AG09309 (cell line): ENCODE data around the gene CLMP.
A peak's percentile ranks its signal among the peaks of the same experiment; 100 is the strongest.

ENCODE experiments used
- DNase-seq: peaks from one replicate; pipeline ENCODE4 v3.0.0-alpha.2; 2010; ENCODE audit warnings: low read depth
- H3K4me3 ChIP-seq: 2 replicates; pipeline ENCODE4 v1.5.1; 2011; ENCODE audit warnings: mild to moderate bottlenecking, low read depth, low read length, moderate library complexity; ENCODE audit not compliant: control insufficient read depth
- TF ChIP-seq, protein P1 (sequence below): IDR thresholded peaks from 2 replicates; pipeline ENCODE4 v1.5.1; 2011; ENCODE audit warnings: mild to moderate bottlenecking, low read depth, low read length, inconsistent platforms; ENCODE audit not compliant: insufficient read depth, control insufficient read depth; ENCODE audit errors: missing control alignments

Gene CLMP

DNA sequence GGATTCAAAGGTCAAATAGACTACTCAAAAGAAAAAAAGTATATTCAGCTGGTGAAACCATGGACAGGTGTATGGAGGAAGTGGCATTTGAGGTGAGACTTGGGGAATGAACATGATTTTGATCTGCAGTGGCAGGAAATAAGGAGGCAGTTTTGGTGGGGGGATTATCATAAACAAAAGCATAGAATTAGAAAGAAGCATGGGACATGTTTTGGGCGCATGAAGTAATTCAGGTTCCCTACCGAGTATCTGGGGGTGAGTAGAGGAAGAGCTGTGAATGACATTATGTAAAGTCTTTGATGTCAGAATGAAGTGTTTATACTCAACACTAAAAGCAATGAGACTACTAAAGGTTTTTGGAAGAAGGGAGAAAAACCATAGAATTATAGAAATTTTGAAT is 3.1 kb downstream of the CLMP start:
- TF ChIP-seq, protein P1, sequence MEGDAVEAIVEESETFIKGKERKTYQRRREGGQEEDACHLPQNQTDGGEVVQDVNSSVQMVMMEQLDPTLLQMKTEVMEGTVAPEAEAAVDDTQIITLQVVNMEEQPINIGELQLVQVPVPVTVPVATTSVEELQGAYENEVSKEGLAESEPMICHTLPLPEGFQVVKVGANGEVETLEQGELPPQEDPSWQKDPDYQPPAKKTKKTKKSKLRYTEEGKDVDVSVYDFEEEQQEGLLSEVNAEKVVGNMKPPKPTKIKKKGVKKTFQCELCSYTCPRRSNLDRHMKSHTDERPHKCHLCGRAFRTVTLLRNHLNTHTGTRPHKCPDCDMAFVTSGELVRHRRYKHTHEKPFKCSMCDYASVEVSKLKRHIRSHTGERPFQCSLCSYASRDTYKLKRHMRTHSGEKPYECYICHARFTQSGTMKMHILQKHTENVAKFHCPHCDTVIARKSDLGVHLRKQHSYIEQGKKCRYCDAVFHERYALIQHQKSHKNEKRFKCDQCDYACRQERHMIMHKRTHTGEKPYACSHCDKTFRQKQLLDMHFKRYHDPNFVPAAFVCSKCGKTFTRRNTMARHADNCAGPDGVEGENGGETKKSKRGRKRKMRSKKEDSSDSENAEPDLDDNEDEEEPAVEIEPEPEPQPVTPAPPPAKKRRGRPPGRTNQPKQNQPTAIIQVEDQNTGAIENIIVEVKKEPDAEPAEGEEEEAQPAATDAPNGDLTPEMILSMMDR, result no peak
- peak overlapping the region; percentile 93 for H3K4me3 ChIP-seq

DNA sequence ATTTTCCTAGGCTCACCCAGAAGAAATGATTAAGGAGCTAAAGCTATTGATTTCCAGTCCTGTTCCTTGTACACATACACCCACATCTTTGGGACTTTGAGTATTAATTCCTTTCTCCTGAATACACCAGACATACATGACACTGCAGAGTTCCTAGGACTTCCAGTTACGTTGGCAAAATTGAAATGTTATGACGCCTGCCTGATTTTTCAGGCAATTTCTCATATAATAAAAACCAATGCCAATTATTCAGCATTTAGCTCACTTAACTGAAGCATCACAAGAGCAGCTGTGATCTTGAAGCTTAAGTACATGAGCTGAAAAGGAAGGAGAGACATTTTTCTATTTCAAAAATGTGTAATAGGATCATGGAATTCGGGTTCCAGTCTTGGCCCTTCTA is 4.5 kb downstream of the CLMP start:
- no peak for DNase-seq
- no peak overlapping the region for H3K4me3 ChIP-seq
- TF ChIP-seq, protein P1, result no peak

More for the DNA sequence above, 3.1 kb downstream of the CLMP start:
- DNase-seq, result no peak

DNA sequence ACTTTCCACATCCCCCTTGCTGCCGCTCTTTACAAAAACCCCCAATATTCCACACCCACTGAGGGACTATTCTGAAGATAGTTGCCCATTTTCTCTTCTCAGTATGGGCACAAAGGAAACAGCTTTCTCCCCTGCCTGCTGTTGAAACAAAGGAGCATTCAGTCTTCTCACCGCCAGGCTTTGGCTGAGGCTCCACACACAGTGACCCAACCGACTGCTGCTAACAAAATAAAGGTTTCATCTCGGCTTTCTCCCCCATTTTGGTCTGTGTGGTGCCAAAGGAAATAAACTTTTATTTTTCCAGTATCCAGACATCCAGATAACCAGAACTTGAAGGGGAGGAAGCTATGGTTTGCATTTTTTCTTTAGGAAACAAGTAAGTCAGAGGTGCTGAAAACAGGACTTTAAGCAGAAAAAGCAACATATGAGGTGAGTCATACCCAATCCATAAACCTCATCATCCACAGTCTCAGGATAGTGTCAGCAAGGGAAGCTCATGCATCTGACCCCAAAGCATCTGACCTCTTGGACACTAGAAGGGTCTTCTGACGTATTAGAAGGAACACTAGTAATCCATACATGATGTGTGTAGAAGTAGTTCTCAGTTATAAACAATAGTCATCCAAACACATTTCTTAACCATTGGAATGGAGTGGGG is 6.4 kb downstream of the CLMP start:
- peak overlapping the region; percentile 22 for H3K4me3 ChIP-seq
- TF ChIP-seq, protein P1, result no peak
- no peak for DNase-seq

DNA sequence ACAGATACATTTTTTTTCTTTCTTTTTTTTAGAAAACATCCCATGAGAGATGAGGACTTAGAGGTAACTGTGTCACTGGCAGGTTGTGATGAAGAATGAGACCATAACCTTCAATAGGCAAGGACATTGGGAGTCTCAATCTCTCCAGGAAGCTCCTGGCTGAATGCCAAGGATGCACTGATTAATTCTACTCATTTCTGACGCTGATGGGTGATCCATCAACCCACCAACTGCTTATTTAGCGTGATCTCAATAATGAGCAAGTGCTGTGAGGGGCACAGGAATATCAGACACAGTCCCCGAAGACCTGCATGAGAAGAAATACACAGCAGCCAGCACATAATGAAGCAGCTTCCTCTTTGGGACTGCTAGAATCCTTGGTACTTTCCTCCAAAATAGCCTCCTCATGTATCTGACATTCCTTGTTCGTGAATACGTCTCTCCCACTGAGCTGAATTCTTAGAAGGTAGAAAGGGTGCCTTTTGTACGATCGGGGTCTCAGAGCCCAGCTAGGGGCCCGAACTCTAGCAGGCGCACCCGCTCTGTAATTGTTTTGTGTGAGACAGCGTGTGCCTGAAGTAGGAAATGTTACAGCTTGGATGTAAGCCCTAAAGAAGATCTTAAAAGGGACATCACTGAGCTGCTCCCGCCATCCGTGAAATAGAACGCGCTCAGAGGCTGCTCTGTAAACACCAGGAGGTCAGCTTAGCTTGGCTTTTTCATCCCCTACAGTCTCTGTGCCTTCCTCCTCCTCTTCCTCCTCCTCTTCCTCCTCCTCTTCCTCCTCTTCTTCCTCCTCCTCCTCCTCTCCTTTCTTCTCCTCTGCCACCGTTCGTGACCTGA is 7.2 kb downstream of the CLMP start:
- TF ChIP-seq, protein P1, result no peak
- H3K4me3 ChIP-seq, result peak overlapping the region; percentile 22
- DNase-seq, result no peak

DNA sequence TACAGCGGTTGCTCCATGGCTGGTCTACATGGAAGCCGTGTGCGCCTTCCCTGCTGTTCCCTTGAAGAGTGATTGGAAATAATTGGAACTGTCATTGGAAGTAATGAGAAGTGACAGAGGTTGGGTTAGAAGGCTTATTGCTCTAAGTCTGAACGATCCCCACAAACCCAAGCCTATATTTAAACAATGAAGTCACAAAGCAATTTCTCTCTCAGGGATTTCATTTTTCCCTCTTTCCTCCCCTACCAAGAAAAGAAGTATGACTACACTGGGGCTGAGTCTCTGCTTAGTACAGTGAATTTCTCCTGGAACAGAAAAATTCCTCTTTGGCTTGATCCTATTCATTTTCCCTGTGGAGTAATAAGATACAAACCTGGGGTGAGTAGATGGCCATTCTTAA is 7.8 kb downstream of the CLMP start:
- TF ChIP-seq, protein P1, result no peak
- H3K4me3 ChIP-seq, result no peak overlapping the region
- DNase-seq, result no peak

DNA sequence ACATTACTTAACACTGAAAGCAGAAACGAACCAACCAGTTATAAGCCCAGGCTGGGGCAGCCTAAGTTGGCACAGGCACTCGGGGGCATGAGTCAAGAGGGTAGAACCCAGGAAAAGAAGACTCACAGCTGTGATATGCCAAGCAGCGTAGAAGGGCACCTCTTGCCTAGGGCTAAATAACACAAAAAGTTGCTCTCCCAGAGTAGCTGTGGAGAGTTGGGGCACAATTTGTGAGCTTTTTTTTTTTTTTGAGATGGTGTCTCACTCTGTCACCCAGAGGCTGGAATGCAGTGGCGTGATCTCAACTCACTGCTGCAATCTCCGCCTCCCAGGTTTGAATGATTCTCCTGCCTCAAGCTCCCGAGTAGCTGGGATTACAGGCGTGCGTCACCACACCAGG is 8.8 kb downstream of the CLMP start:
- no peak overlapping the region for H3K4me3 ChIP-seq
- DNase-seq, result no peak
- TF ChIP-seq, protein P1, result no peak
